Stomach (tissue), 4 donors: ENCODE results near the gene DTNBP1.

Source experiments
- CTCF ChIP-seq, 7 experiments: fragments of 450-650 bp in 4 of 7; fragments of 200-600 bp in 3 of 7; sonication (generic) in 3 of 7; IDR thresholded peaks; one replicate each; pipeline ENCODE4 v1.5.1; 2016 to 2019; ENCODE audit warnings: antibody characterized with exemption in 7 of 7, control low read depth in 2 of 7, mild to moderate bottlenecking in 1 of 7
- EP300 ChIP-seq: sonication (generic); formaldehyde crosslinking; IDR thresholded peaks from one replicate; pipeline ENCODE4 v1.6.1; 2017; ENCODE audit warnings: antibody characterized with exemption
- POLR2A ChIP-seq, 4 donors: fragments of 450-650 bp; IDR thresholded peaks; one replicate each; pipeline ENCODE4 v1.6.1; 2016; ENCODE audit warnings: antibody characterized with exemption in 4 of 4, control low read depth in 2 of 4, mild to moderate bottlenecking in 1 of 4, moderate library complexity in 1 of 4
- POLR2AphosphoS5 ChIP-seq, 3 donors: sonication (generic); formaldehyde crosslinking; IDR thresholded peaks; one replicate each; pipeline ENCODE4 v1.6.1; 2016; ENCODE audit warnings: antibody characterized with exemption in 3 of 3

- no peak for TF ChIP-seq CTCF (IDR thresholded peaks at IDR 0.05)
- no peak for TF ChIP-seq EP300
- no peak for TF ChIP-seq POLR2AphosphoS5 (IDR thresholded peaks at IDR 0.05)
- no peak for TF ChIP-seq POLR2A (IDR thresholded peaks at IDR 0.05)
Observed at GRCh38 chr6:15562977-15563376, 99.9 kb downstream of the DTNBP1 start.
